ENCODE data around the gene BTRC. TPM values are rescaled to one million over a fixed set of nuclear protein-coding genes. Genes with fewer than 3 reads are reported as not detected.

The BTRC gene
- total and polyA plus RNA-seq, 2 donors (not counting 3 experiments of a cell fraction or from before 2014, with no cell fraction given) = 11.6 to 18.5 TPM

- H3K4me1 ChIP-seq (ENCODE audit: control insufficient read depth, extremely low read depth, insufficient read depth, low read length) = no peaks in the 10 kb centered on the region
- no TSS peak for BruUV-seq (replicated peaks)
- FAIRE-seq (no peak), DNase-seq (ENCODE audit: low read depth, low spot score) (no peak)
- intact Hi-C loops (cut with micrococcal nuclease) (no loop called here), dilution Hi-C loops (cut with MboI; ENCODE audit: extremely low pct_ligation_motif_present, low sequenced_read_pairs) (no loop called here)
- no peak overlapping the region for H2AFZ ChIP-seq (ENCODE audit: low read depth, low read length)
- no peak for TF ChIP-seq EZH2 (IDR thresholded peaks at IDR 0.05; ENCODE audit: borderline replicate concordance, low read depth, low read length, severe bottlenecking)
- TF ChIP-seq MAX (IDR thresholded peaks at IDR 0.05; ENCODE audit: insufficient read depth, insufficient read length) = no peak
- TF ChIP-seq MYC (IDR thresholded peaks at IDR 0.05; ENCODE audit: low read depth, low read length) = no peak
- no peak for TF ChIP-seq FOS (IDR thresholded peaks at IDR 0.05; ENCODE audit: borderline replicate concordance, insufficient read depth, low read length)
- TF ChIP-seq JUN (IDR thresholded peaks at IDR 0.05; ENCODE audit: borderline replicate concordance, insufficient read depth, insufficient read length, low read depth) = no peak
- TF ChIP-seq POLR2A (IDR thresholded peaks at IDR 0.05; ENCODE audit: low read depth, low read length) = no peak
- TF ChIP-seq POLR2AphosphoS5 (IDR thresholded peaks at IDR 0.05; ENCODE audit: insufficient read depth, low read depth, low read length) = no peak
- TF ChIP-seq CTCF (IDR thresholded peaks at IDR 0.05; ENCODE audit: extremely low read depth in 1 of 2, insufficient read depth in 1 of 2, low read depth in 1 of 2, low read length in 2 of 2) = no peak
- TF ChIP-seq GATA2 (IDR thresholded peaks at IDR 0.05; ENCODE audit: insufficient read depth, insufficient read length, low read depth, low read length) = no peak
- no peaks in the 10 kb centered on the region for H3K9me1 ChIP-seq (replicated peaks; ENCODE audit: control insufficient read depth, extremely low read depth, insufficient read depth, low read length)
- no peaks in the 10 kb centered on the region for H3K9me3 ChIP-seq (replicated peaks; ENCODE audit: control insufficient read depth, insufficient read depth, low read length)
- ChIA-PET CTCF (interaction anchor here (0.8 to 1.3 kb wide), 2 partner anchors 12 to 52 kb away, joined by 3 read pairs; no protein-coding TSS in a partner anchor), POLR2A (no interaction called here)
- no peak overlapping the region for H3K9ac ChIP-seq (replicated peaks; ENCODE audit: extremely low read depth, insufficient read depth, low read length)
- no peaks in the 10 kb centered on the region for H4K20me1 ChIP-seq (replicated peaks; ENCODE audit: control insufficient read depth, extremely low read depth, insufficient read depth, low read length)
- no peak overlapping the region for H3K4me2 ChIP-seq (ENCODE audit: insufficient read depth, low read length)
- no peaks in the 10 kb centered on the region for H3K27me3 ChIP-seq (ENCODE audit: control insufficient read depth in 2 of 2, insufficient read depth in 2 of 2, low read length in 2 of 2)
- H3K79me2 ChIP-seq (ENCODE audit: control insufficient read depth, insufficient read depth, low read length) = peaks cover 2% of the 10 kb centered on the region
- no peak overlapping the region for H3K27ac ChIP-seq (ENCODE audit: insufficient read depth, low read depth, low read length)
- no peaks in the 10 kb centered on the region for H3K36me3 ChIP-seq (ENCODE audit: control insufficient read depth in 2 of 2, extremely low read depth in 1 of 2, insufficient read depth in 2 of 2, low read length in 2 of 2)
- H3K4me3 ChIP-seq (replicated peaks in 1 of 3; ENCODE audit: insufficient read depth in 1 of 3, low read depth in 1 of 3, low read length in 3 of 3) = no peak overlapping the region
Observed at GRCh38 chr10:101389986-101390531, 36.1 kb downstream of the BTRC start.
